AG10803 (cell line): ENCODE results near the gene GATA1.
A peak's percentile ranks its signal among the peaks of the same experiment; 100 is the strongest.

Source experiments
- DNase-seq: peaks from one replicate; pipeline ENCODE4 v3.0.0; 2010; ENCODE audit warnings: low read depth
- H3K4me3 ChIP-seq: 2 replicates; pipeline ENCODE4 v1.5.1; 2011; ENCODE audit warnings: mild to moderate bottlenecking, low read length, control low read depth
- CTCF ChIP-seq: conservative IDR thresholded peaks from 2 replicates; pipeline ENCODE4 v1.5.1; 2011; ENCODE audit warnings: mild to moderate bottlenecking, low read length, control low read depth, inconsistent platforms

The GATA1 gene

DNA sequence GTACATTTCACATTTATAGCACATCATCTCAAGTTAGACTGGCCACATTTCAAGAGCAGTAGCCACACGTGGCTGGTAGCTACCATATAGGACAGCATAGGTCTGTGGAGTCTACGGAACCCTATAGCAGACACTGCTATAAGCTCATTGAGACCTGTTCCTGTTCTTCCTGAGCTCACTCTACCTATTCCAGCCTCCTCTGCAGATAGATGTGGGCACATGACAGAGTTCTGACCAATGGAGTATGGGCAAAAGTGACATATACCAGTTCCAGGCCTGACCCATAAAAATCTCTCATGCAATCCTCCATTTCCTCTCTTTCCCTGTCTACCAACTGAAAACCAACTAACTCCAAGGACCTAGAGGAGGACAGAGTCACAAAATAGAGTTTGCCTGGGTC lies 11.9 kb downstream of the GATA1 start:
- H3K4me3 ChIP-seq: no peak overlapping the region
- no peak for DNase-seq
- TF ChIP-seq CTCF: no peak

- DNase-seq: no peak
- peak overlapping the region; percentile 71 for H3K4me3 ChIP-seq
- no peak for TF ChIP-seq CTCF
Observed at GRCh38 chrX:48800574-48801279, 14.3 kb downstream of the GATA1 start.

DNA sequence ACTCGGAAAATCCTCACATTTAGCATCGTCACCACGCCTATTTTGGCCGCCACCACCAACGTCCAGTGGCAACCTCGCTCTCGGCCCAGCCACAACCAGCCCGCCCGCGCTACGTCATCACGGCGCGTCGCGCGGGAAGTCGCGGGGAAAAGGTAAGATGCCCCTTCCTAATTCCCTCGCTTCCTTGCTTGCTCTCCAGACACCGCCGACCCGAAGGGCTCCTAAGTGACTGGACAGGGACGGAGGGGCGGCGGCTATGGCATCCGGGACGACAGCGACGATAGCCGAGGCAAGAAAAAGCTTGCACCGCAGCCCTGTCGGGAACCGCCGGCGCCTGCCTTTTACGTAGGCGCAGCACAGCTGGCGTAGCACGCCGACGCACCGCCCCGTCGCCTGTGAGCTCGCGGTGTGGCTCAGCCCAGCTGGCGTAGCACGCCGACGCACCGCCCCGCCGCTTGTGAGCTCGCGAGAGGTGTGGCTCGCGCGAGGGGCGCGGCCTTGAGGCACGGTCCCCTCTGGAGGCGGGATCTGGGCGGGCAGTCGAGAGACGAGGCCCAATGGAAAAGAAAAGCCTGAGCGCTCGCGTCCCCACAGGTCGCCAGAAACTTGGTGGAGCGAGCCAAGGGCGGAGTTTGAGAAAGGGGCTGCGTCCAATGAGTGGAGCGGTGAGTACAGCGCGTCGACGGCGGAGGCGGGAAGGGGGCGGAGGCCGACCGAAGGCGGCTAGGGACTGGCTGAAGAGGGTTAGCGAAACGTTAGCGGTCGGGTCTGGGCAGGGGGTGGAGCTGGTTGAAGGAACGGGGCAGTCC lies 15.1 kb downstream of the GATA1 start, which contains the start of gene HDAC6:
Gene HDAC6 (plus strand): TSS at position 788 of the 809 bp plus-strand sequence. CDS start 626 bp downstream, outside the sequence.
- H3K4me3 ChIP-seq: peak within 1 kb of the TSS; percentile 74
- TF ChIP-seq CTCF: no peak
- peak; percentile 99 for DNase-seq

- H3K4me3 ChIP-seq: peak overlapping the region; percentile 74
- no peak for TF ChIP-seq CTCF
- DNase-seq: peak; percentile 72
Observed at GRCh38 chrX:48802089-48802904, 15.9 kb downstream of the GATA1 start.

DNA sequence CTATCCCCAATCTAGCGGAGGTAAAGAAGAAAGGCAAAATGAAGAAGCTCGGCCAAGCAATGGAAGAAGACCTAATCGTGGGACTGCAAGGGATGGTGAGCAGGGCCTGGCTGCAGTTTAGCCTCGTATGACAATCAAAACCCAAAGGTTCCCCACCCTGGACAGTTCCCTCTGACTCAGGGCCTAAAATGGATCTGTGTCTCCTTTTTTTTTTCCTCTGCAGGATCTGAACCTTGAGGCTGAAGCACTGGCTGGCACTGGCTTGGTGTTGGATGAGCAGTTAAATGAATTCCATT lies 16.5 kb downstream of the GATA1 start:
- DNase-seq: no peak
- H3K4me3 ChIP-seq: peak overlapping the region; percentile 74

DNA sequence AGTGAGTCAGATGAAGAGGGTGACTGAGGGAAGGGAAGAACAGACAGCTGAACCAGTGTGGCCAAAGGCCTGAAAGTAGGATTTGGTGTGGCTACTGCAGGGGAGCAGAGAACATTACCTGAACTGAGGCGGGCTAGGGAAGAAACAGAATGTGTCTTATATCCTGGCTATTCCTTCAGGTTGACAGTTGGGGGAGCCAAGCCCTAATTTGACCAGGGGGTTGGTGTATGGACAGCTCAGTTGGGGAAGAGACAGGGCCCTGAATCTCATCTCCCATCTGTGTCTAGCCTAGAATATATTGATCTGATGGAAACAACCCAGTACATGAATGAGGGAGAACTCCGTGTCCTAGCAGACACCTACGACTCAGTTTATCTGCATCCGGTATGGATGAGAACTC lies 19.7 kb downstream of the GATA1 start:
- no peak for DNase-seq
- no peak overlapping the region for H3K4me3 ChIP-seq
- TF ChIP-seq CTCF: no peak

More for the DNA sequence above, 16.5 kb downstream of the GATA1 start:
- TF ChIP-seq CTCF: no peak
